Neural progenitor cell (in vitro differentiated cells): ENCODE data around the gene LILRB3.

Experiments used
- CTCF ChIP-seq: fragments of 200-600 bp; sonication (generic); IDR thresholded peaks from 2 replicates; pipeline ENCODE4 v1.5.1; 2017; ENCODE audit warnings: antibody characterized with exemption, mild to moderate bottlenecking
- EZH2 ChIP-seq: fragments of 200-600 bp; sonication (generic); IDR thresholded peaks from 2 replicates; pipeline ENCODE4 v1.6.1; 2017; ENCODE audit warnings: antibody characterized with exemption, mild to moderate bottlenecking, moderate library complexity

- TF ChIP-seq CTCF (no peak), EZH2 (no peak)
Observed at GRCh38 chr19:54247106-54247930, 24.5 kb upstream of the LILRB3 start.
